Peyer's patch (tissue), 4 donors: Measurements from ENCODE around the gene RMDN3.

Experiments used
- CTCF ChIP-seq, 6 experiments: fragments of 450-650 bp in 4 of 6; fragments of 200-600 bp in 2 of 6; sonication (generic) in 1 of 6; IDR thresholded peaks; one replicate each; pipeline ENCODE4 v1.5.1; 2017 to 2019; ENCODE audit warnings: antibody characterized with exemption in 6 of 6, mild to moderate bottlenecking in 3 of 6, moderate library complexity in 1 of 6
- POLR2A ChIP-seq, 2 donors: fragments of 450-650 bp; IDR thresholded peaks; one replicate each; pipeline ENCODE4 v1.5.1; 2017; ENCODE audit warnings: antibody characterized with exemption in 2 of 2, mild to moderate bottlenecking in 2 of 2, moderate library complexity in 2 of 2

- TF ChIP-seq CTCF (IDR thresholded peaks at IDR 0.05) (no peak), POLR2A (IDR thresholded peaks at IDR 0.05) (no peak)
These were observed 31.1 kb downstream of the RMDN3 start for GRCh38 chr15:40723919-40724318.
